Keratinocyte (primary cell): ENCODE measurements around the gene ZNF567. TPM values are rescaled to one million over a fixed set of nuclear protein-coding genes. Genes with fewer than 3 reads are reported as not detected.

Experiments
- DNase-seq: peaks from one replicate; pipeline ENCODE4 v3.0.0-alpha.2; 2011; ENCODE audit warnings: low read depth, missing footprints, low spot score
- FAIRE-seq: peaks from 2 replicates; lab custom pipeline; 2011; peaks lifted over from hg19 to GRCh38; lab: Jason Lieb, UNC
- H2AFZ ChIP-seq: 2 replicates; pipeline ENCODE4 v1.6.0; 2012; ENCODE audit warnings: low read length, control low read depth, inconsistent platforms; ENCODE audit not compliant: control insufficient read depth
- H3K27ac ChIP-seq: 2 replicates; pipeline ENCODE4 v1.5.1; 2011; ENCODE audit warnings: low read length; ENCODE audit not compliant: control insufficient read depth, insufficient read depth
- H3K27me3 ChIP-seq: 3 replicates; pipeline ENCODE4 v1.6.0; 2011; ENCODE audit warnings: low read length; ENCODE audit not compliant: control insufficient read depth, insufficient read depth; ENCODE audit errors: extremely low read depth
- H3K36me3 ChIP-seq, 2 experiments: 2 replicates in 1 of 2; 3 replicates in 1 of 2; pipeline ENCODE4 v1.5.1; 2011; ENCODE audit warnings: low read length in 2 of 2, mild to moderate bottlenecking in 1 of 2; ENCODE audit not compliant: control insufficient read depth in 2 of 2, insufficient read depth in 2 of 2; ENCODE audit errors: extremely low read depth in 1 of 2
- H3K4me1 ChIP-seq: 3 replicates; pipeline ENCODE4 v1.5.1; 2011; ENCODE audit warnings: low read length; ENCODE audit not compliant: control insufficient read depth, insufficient read depth; ENCODE audit errors: extremely low read depth
- H3K4me2 ChIP-seq: 3 replicates; pipeline ENCODE4 v1.6.0; 2011; ENCODE audit warnings: low read depth, low read length; ENCODE audit not compliant: control insufficient read depth, insufficient read depth; ENCODE audit errors: extremely low read depth
- H3K4me3 ChIP-seq, 3 experiments: fragments of 200-600 bp in 1 of 3; sonication (generic) in 1 of 3; 2 replicates in 2 of 3; 3 replicates in 1 of 3; pipeline ENCODE4 v1.5.1; 2011 to 2016; ENCODE audit warnings: low read length in 3 of 3, mild to moderate bottlenecking in 3 of 3, control low read depth in 2 of 3, inconsistent platforms in 1 of 3, low read depth in 1 of 3, mixed read lengths in 1 of 3, mixed run types in 1 of 3, moderate library complexity in 1 of 3; ENCODE audit not compliant: control insufficient read depth in 2 of 3, insufficient read depth in 2 of 3; ENCODE audit errors: extremely low read depth in 1 of 3
- H3K79me2 ChIP-seq: 2 replicates; pipeline ENCODE4 v1.6.0; 2012; ENCODE audit warnings: low read length; ENCODE audit not compliant: control insufficient read depth, insufficient read depth
- H3K9ac ChIP-seq: 3 replicates; pipeline ENCODE4 v1.6.0; 2011; ENCODE audit warnings: low read length; ENCODE audit not compliant: control insufficient read depth, insufficient read depth; ENCODE audit errors: extremely low read depth
- H3K9me1 ChIP-seq: 3 replicates; pipeline ENCODE4 v1.6.0; 2011; ENCODE audit warnings: low read length; ENCODE audit not compliant: control insufficient read depth, insufficient read depth; ENCODE audit errors: extremely low read depth
- H3K9me3 ChIP-seq: 2 replicates; pipeline ENCODE4 v1.5.1; 2012; ENCODE audit warnings: low read depth, low read length; ENCODE audit not compliant: control insufficient read depth
- H4K20me1 ChIP-seq: 3 replicates; pipeline ENCODE4 v1.6.0; 2011; ENCODE audit warnings: low read length; ENCODE audit not compliant: control insufficient read depth, insufficient read depth; ENCODE audit errors: extremely low read depth
- CTCF ChIP-seq, 3 experiments: IDR thresholded peaks in 1 of 3; conservative IDR thresholded peaks in 1 of 3; optimal IDR thresholded peaks in 1 of 3; 2 replicates in 2 of 3; 3 replicates in 1 of 3; pipeline versions ENCODE3 to v1.5.1; 2011; ENCODE audit warnings: low read length in 3 of 3, mild to moderate bottlenecking in 3 of 3, moderate library complexity in 2 of 3, control low read depth in 1 of 3, inconsistent platforms in 1 of 3; ENCODE audit not compliant: insufficient read depth in 2 of 3; ENCODE audit errors: extremely low read depth in 1 of 3
- EZH2 ChIP-seq: IDR thresholded peaks from one replicate; pipeline ENCODE4 v1.6.1; 2012; ENCODE audit warnings: inconsistent platforms, mild to moderate bottlenecking, low read length, moderate library complexity
- dilution Hi-C: fragments of 300-500 bp; cut with MboI; formaldehyde crosslinking; loops from one replicate; pipeline ENCODE4 v1.7.0; 2020; ENCODE audit warnings: low sequenced_read_pairs; ENCODE audit not compliant: extremely low pct_ligation_motif_present
- polyA plus RNA-seq, 5 experiments: library from polyadenylated mRNA; depleted of rRNA in 3 of 5; stranded (reverse) in 3 of 5; stranded (forward) in 1 of 5; unstranded in 1 of 5; fragments of >200 nt; gene quantifications; 1 replicate in 1 of 5; 2 replicates in 3 of 5; 3 replicates in 1 of 5; pipeline versions ENCODE4 v1.2.1 to v1.2.3, GENCODE V29; 2011 to 2012; ENCODE audit warnings: missing spikeins in 2 of 5, low read depth in 1 of 5, low replicate concordance in 1 of 5

Gene ZNF567
- polyA plus RNA-seq, 1 donor (not counting 4 experiments of a cell fraction or from before 2014, with no cell fraction given) = 7.2 TPM

- Histone ChIP-seq H3K4me3 (no peak overlapping the region), H3K4me2 (no peak overlapping the region), H3K4me1 (no peaks in the 10 kb centered on the region), H3K27ac (no peak overlapping the region), H3K79me2 (no peaks in the 10 kb centered on the region), H3K9me1 (no peaks in the 10 kb centered on the region), H2AFZ (no peak overlapping the region), H3K9ac (no peak overlapping the region), H3K9me3 (peaks cover 37% of the 10 kb centered on the region), H3K27me3 (no peaks in the 10 kb centered on the region), H3K36me3 (peaks cover 2 to 15% of the 10 kb centered on the region in 2 experiments), H4K20me1 (no peaks in the 10 kb centered on the region)
- dilution Hi-C loops = no loop called here
- TF ChIP-seq CTCF (optimal IDR thresholded peaks at IDR 0.05 in 1 of 3, IDR thresholded peaks at IDR 0.05 in 1 of 3, conservative IDR thresholded peaks at IDR 0.05 in 1 of 3; ENCODE audit: extremely low read depth in 1 of 3, insufficient read depth in 2 of 3, low read length in 3 of 3) (no peak), EZH2 (no peak)
- FAIRE-seq (no peak), DNase-seq (no peak)
Measured at GRCh38 chr19:36750066-36750691, 62.8 kb downstream of the ZNF567 start.

Other genes starting within 250 kb of the ZNF567 start
- 1.7 to 3.9 TPM (median 1.9 TPM) in 3 replicates for gene ZNF566, start 198.1 kb upstream of the ZNF567 start, polyA plus RNA-seq
- 5.7 to 14.1 TPM (median 11.3 TPM) in 3 replicates for gene ZNF260, start 159.3 kb upstream of the ZNF567 start, polyA plus RNA-seq
- gene ZNF529, start 114.3 kb upstream of the ZNF567 start, polyA plus RNA-seq = 3.4 to 5.5 TPM (median 4.5 TPM) in 3 replicates
- 0.28 to 0.64 TPM (median 0.57 TPM) in 3 replicates for gene ZNF382, start 82.3 kb upstream of the ZNF567 start, polyA plus RNA-seq
- gene ZNF461, start 20.8 kb upstream of the ZNF567 start, polyA plus RNA-seq = 3.0 to 5.3 TPM (median 4.4 TPM) in 3 replicates
- 1.4 to 1.9 TPM (median 1.4 TPM) in 3 replicates for gene ZNF850, start 85.2 kb downstream of the ZNF567 start, polyA plus RNA-seq
- gene ZNF790, start 150.8 kb downstream of the ZNF567 start, polyA plus RNA-seq = 3.9 to 4.8 TPM (median 4.3 TPM) in 3 replicates
- gene ZNF345, start 163.3 kb downstream of the ZNF567 start, polyA plus RNA-seq = 1.5 to 1.9 TPM (median 1.6 TPM) in 3 replicates
- gene ZNF829, start 228.7 kb downstream of the ZNF567 start, polyA plus RNA-seq = 1.2 to 2.3 TPM (median 1.7 TPM) in 3 replicates
- gene ZNF568, start 228.7 kb downstream of the ZNF567 start, polyA plus RNA-seq = 4.0 to 4.1 TPM (median 4.1 TPM) in 3 replicates